ENCODE results near the gene PPARD. TPM values are rescaled to one million over a fixed set of nuclear protein-coding genes. Genes with fewer than 3 reads are reported as not detected.

The PPARD gene
- total RNA-seq, 2 experiments from 2014 or later, result 6.1 to 11.9 TPM

DNA sequence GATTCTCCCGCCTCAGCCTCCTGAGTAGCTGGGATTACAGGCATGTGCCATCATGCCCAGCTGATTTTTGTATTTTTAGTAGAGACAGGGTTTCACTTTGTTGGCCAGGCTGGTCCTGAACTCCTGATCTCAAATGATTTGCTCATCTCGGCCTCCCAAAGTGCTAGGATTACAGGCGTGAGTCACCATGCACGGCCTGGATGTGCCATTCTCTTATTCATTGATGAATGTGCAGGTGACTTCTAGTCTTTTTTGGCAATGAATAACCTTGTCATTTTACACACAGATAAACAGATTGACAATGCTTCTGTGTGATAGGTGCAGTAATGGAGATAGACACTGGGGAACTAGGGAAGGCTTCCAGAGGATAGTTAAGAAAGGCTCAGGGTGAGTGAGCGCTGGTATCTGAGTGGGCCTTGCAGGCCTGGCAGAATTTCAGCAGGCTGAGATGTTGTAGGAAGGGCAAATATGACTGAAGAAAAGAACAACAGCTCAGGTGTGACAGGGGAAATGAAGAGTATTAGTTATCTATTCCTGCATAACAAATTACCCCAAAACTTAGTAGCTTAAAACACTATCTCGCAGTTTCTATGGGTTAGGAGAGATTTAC lies 23.3 kb downstream of the PPARD start:
- CTCF ChIA-PET (ENCODE audit: unreplicated experiment), result no interaction called here
- Histone ChIP-seq H4K20me1 (ENCODE audit: insufficient read depth, low read length) (no peaks in the 10 kb centered on the region), H2AFZ (ENCODE audit: low read length) (no peak overlapping the region), H3K36me3 (ENCODE audit: insufficient read depth, low read length) (no peaks in the 10 kb centered on the region), H3K4me3 (ENCODE audit: low read depth, low read length, poor library complexity, severe bottlenecking) (no peak overlapping the region), H3K27ac (ENCODE audit: low read depth, low read length, poor library complexity, severe bottlenecking) (no peak overlapping the region), H3K79me2 (ENCODE audit: insufficient read depth, low read depth, low read length) (no peaks in the 10 kb centered on the region), H3K9me2 (ENCODE audit: insufficient read depth, low read length) (no peaks in the 10 kb centered on the region), H3K4me1 (ENCODE audit: insufficient read depth, low read length, poor library complexity, severe bottlenecking) (peaks cover 39% of the 10 kb centered on the region), H3K4me2 (ENCODE audit: low read length) (no peak overlapping the region), H3K9me3 (ENCODE audit: low read length) (no peaks in the 10 kb centered on the region)
- intact Hi-C loops (cut with micrococcal nuclease; ENCODE audit: unreplicated experiment), result no loop called here
- TF ChIP-seq, protein P1, sequence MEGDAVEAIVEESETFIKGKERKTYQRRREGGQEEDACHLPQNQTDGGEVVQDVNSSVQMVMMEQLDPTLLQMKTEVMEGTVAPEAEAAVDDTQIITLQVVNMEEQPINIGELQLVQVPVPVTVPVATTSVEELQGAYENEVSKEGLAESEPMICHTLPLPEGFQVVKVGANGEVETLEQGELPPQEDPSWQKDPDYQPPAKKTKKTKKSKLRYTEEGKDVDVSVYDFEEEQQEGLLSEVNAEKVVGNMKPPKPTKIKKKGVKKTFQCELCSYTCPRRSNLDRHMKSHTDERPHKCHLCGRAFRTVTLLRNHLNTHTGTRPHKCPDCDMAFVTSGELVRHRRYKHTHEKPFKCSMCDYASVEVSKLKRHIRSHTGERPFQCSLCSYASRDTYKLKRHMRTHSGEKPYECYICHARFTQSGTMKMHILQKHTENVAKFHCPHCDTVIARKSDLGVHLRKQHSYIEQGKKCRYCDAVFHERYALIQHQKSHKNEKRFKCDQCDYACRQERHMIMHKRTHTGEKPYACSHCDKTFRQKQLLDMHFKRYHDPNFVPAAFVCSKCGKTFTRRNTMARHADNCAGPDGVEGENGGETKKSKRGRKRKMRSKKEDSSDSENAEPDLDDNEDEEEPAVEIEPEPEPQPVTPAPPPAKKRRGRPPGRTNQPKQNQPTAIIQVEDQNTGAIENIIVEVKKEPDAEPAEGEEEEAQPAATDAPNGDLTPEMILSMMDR (conservative IDR thresholded peaks at IDR 0.05; ENCODE audit: low read length), result no peak
- TF ChIP-seq EZH2phosphoT487 (IDR thresholded peaks at IDR 0.05; ENCODE audit: borderline replicate concordance, low read depth, low read length), result no peak
- DNase-seq (ENCODE audit: low spot score), result no peak
- POLR2A ChIA-PET, result interaction anchor here (0.6 kb wide), 1 partner anchor 332 kb away, joined by 4 read pairs; no protein-coding TSS in a partner anchor
- BruUV-seq (replicated peaks), result no TSS peak

DNA sequence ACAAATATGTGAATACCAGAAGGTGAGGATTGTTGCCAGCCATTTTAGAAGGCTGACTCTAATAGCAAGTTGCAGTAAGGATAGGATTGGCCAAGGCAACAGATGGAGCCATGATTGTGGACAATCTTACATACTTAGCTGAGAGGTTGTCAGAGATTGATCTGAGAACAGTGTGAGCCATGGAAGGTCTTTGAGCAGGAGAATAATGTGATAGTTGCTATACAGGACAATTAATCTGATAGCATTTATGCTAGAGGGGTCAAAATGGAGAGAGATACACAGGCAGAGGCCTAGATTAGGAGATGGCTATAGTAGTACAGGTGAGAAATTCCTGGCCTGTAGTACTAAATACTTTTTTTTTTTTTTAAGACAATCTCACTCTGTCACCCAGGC lies 23.8 kb downstream of the PPARD start:
- Histone ChIP-seq H3K4me3 (ENCODE audit: low read depth, low read length, poor library complexity, severe bottlenecking) (no peak overlapping the region), H3K79me2 (ENCODE audit: insufficient read depth, low read depth, low read length) (no peaks in the 10 kb centered on the region), H3K4me1 (ENCODE audit: insufficient read depth, low read length, poor library complexity, severe bottlenecking) (peaks cover 44% of the 10 kb centered on the region), H3K9me2 (ENCODE audit: insufficient read depth, low read length) (no peaks in the 10 kb centered on the region), H3K27ac (ENCODE audit: low read depth, low read length, poor library complexity, severe bottlenecking) (no peak overlapping the region), H3K9me3 (ENCODE audit: low read length) (no peaks in the 10 kb centered on the region), H2AFZ (ENCODE audit: low read length) (no peak overlapping the region), H4K20me1 (ENCODE audit: insufficient read depth, low read length) (no peaks in the 10 kb centered on the region), H3K4me2 (ENCODE audit: low read length) (no peak overlapping the region), H3K36me3 (ENCODE audit: insufficient read depth, low read length) (no peaks in the 10 kb centered on the region)
- TF ChIP-seq EZH2phosphoT487 (IDR thresholded peaks at IDR 0.05; ENCODE audit: borderline replicate concordance, low read depth, low read length), result no peak
- TF ChIP-seq, protein P1 (conservative IDR thresholded peaks at IDR 0.05; ENCODE audit: low read length), result no peak
- BruUV-seq (replicated peaks), result no TSS peak
- ChIA-PET CTCF (ENCODE audit: unreplicated experiment) (no interaction called here), POLR2A (no interaction called here)
- no peak for DNase-seq (ENCODE audit: low spot score)
- intact Hi-C loops (cut with micrococcal nuclease; ENCODE audit: unreplicated experiment), result no loop called here

DNA sequence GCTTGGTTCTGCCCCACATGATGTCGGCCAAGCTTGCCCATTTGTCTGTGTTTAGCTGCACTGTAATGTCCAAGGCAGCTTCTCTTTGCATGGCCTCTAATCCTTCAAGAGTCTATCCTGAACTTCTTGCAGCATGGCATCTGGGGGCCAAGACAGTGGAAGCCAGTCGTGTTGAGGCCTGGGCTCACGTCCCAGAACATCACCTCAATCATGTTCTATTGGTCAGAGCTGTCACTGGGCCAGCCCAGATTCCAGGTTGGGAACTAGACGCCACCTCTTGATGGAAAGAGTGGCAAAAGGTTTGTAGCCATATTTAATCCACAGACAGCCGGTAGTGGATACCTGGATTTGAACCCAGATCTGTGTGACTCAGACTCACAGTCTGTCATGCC lies 25.3 kb downstream of the PPARD start:
- no peaks in the 10 kb centered on the region for H4K20me1 ChIP-seq (ENCODE audit: insufficient read depth, low read length)
- no peaks in the 10 kb centered on the region for H3K79me2 ChIP-seq (ENCODE audit: insufficient read depth, low read depth, low read length)
- intact Hi-C loops (cut with micrococcal nuclease; ENCODE audit: unreplicated experiment), result no loop called here
- H3K9me2 ChIP-seq (ENCODE audit: insufficient read depth, low read length), result no peaks in the 10 kb centered on the region
- ChIA-PET POLR2A (no interaction called here), CTCF (ENCODE audit: unreplicated experiment) (no interaction called here)
- DNase-seq (ENCODE audit: low spot score), result no peak
- no peaks in the 10 kb centered on the region for H3K9me3 ChIP-seq (ENCODE audit: low read length)
- H3K4me1 ChIP-seq (ENCODE audit: insufficient read depth, low read length, poor library complexity, severe bottlenecking), result peaks cover 44% of the 10 kb centered on the region
- H2AFZ ChIP-seq (ENCODE audit: low read length), result no peak overlapping the region
- no peak overlapping the region for H3K4me3 ChIP-seq (ENCODE audit: low read depth, low read length, poor library complexity, severe bottlenecking)
- H3K36me3 ChIP-seq (ENCODE audit: insufficient read depth, low read length), result no peaks in the 10 kb centered on the region
- H3K4me2 ChIP-seq (ENCODE audit: low read length), result no peak overlapping the region
- BruUV-seq (replicated peaks), result no TSS peak
- no peak overlapping the region for H3K27ac ChIP-seq (ENCODE audit: low read depth, low read length, poor library complexity, severe bottlenecking)
- TF ChIP-seq, protein P1 (conservative IDR thresholded peaks at IDR 0.05; ENCODE audit: low read length), result no peak
- TF ChIP-seq EZH2phosphoT487 (IDR thresholded peaks at IDR 0.05; ENCODE audit: borderline replicate concordance, low read depth, low read length), result no peak

Measured in OCI-LY7 (cell line).